ENCODE data around the gene FREM2.

The FREM2 gene

GRCh38 chr13:38905861-38906260, 219.0 kb downstream of the FREM2 start:
- Histone ChIP-seq H3K14ac (ENCODE audit: low read length) (no peak overlapping the region), H2BK5ac (ENCODE audit: low read length) (no peak overlapping the region), H3K9ac (ENCODE audit: low read depth, low read length, poor library complexity) (no peak overlapping the region), H2AFZ (ENCODE audit: low read length) (no peak overlapping the region), H2AK5ac (ENCODE audit: low read depth, low read length) (no peak overlapping the region), H3K4me1 (ENCODE audit: control insufficient read depth in 2 of 2, insufficient read depth in 1 of 2, low read depth in 1 of 2, low read length in 2 of 2) (no peaks in the 10 kb centered on the region), H3K27me3 (ENCODE audit: control insufficient read depth in 3 of 3, insufficient read depth in 3 of 3, low read depth in 1 of 3, low read length in 3 of 3) (peaks cover 0 to 2% (median 0%) of the 10 kb centered on the region in 3 experiments), H3K27ac (replicated peaks; ENCODE audit: low read length) (no peak overlapping the region), H2BK120ac (ENCODE audit: low read depth, low read length) (no peak overlapping the region), H3K18ac (ENCODE audit: low read length) (no peak overlapping the region), H3K4ac (ENCODE audit: low read length) (no peak overlapping the region), H3K79me1 (ENCODE audit: low read depth, low read length) (no peaks in the 10 kb centered on the region), H2BK15ac (ENCODE audit: low read length) (no peak overlapping the region), H3K4me2 (ENCODE audit: insufficient read depth, low read length, poor library complexity, severe bottlenecking) (no peak overlapping the region), H3K23ac (ENCODE audit: low read depth, low read length, poor library complexity) (no peak overlapping the region), H3K4me3 (ENCODE audit: low read length in 2 of 2) (no peak overlapping the region), H4K91ac (ENCODE audit: low read depth, low read length, poor library complexity) (no peak overlapping the region), H4K8ac (ENCODE audit: low read depth, low read length) (no peak overlapping the region), H3K9me3 (replicated peaks in 1 of 2; ENCODE audit: control insufficient read depth in 2 of 2, insufficient read depth in 1 of 2, low read depth in 1 of 2, low read length in 2 of 2) (no peaks in the 10 kb centered on the region), H2BK12ac (ENCODE audit: low read length) (no peak overlapping the region), H3K36me3 (replicated peaks in 1 of 2; ENCODE audit: control insufficient read depth in 2 of 2, insufficient read depth in 2 of 2, low read length in 2 of 2) (no peaks in the 10 kb centered on the region)
- DNase-seq (ENCODE audit: low spot score) = no peak
- no CpG with 5 or more reads among the region's 1 CpG for WGBS, 2 donors (ENCODE audit: extremely low coverage in 2 of 2, insufficient read length in 2 of 2, insufficient replicate concordance in 1 of 2)

DNA sequence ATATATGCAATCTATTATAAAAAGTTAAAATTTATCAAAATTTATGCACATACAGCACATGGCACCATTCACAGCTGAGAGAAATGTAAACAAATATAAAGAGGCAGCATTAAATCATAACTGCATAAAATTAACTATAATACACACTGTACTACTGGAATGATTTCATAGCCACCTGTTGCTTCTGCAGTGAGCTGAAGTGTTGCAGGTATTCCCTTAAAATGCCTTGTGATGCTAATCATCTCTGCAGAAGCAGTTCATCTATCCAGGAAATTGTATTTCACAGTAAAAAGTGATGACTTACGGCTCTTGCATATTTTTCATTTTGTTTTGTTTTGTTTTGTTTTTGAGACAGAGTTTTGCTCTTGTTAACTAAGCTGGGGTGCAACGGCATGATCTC, 221.7 kb downstream of the FREM2 start:
- Histone ChIP-seq H2BK15ac (ENCODE audit: low read length) (no peak overlapping the region), H3K18ac (ENCODE audit: low read length) (no peak overlapping the region), H4K91ac (ENCODE audit: low read depth, low read length, poor library complexity) (no peak overlapping the region), H2AK5ac (ENCODE audit: low read depth, low read length) (no peak overlapping the region), H3K14ac (ENCODE audit: low read length) (no peak overlapping the region), H3K36me3 (replicated peaks in 1 of 2; ENCODE audit: control insufficient read depth in 2 of 2, insufficient read depth in 2 of 2, low read length in 2 of 2) (no peaks in the 10 kb centered on the region), H3K27ac (replicated peaks; ENCODE audit: low read length) (no peak overlapping the region), H3K9me3 (replicated peaks in 1 of 2; ENCODE audit: control insufficient read depth in 2 of 2, insufficient read depth in 1 of 2, low read depth in 1 of 2, low read length in 2 of 2) (no peaks in the 10 kb centered on the region), H4K8ac (ENCODE audit: low read depth, low read length) (no peak overlapping the region), H3K4me3 (ENCODE audit: low read length in 2 of 2) (no peak overlapping the region), H2AFZ (ENCODE audit: low read length) (no peak overlapping the region), H3K79me1 (ENCODE audit: low read depth, low read length) (no peaks in the 10 kb centered on the region), H2BK5ac (ENCODE audit: low read length) (no peak overlapping the region), H3K27me3 (ENCODE audit: control insufficient read depth in 3 of 3, insufficient read depth in 3 of 3, low read depth in 1 of 3, low read length in 3 of 3) (no peaks in the 10 kb centered on the region), H3K4ac (ENCODE audit: low read length) (no peak overlapping the region), H3K4me1 (ENCODE audit: control insufficient read depth in 2 of 2, insufficient read depth in 1 of 2, low read depth in 1 of 2, low read length in 2 of 2) (no peaks in the 10 kb centered on the region), H2BK12ac (ENCODE audit: low read length) (no peak overlapping the region), H3K23ac (ENCODE audit: low read depth, low read length, poor library complexity) (no peak overlapping the region), H3K4me2 (ENCODE audit: insufficient read depth, low read length, poor library complexity, severe bottlenecking) (no peak overlapping the region), H2BK120ac (ENCODE audit: low read depth, low read length) (no peak overlapping the region), H3K9ac (ENCODE audit: low read depth, low read length, poor library complexity) (no peak overlapping the region)
- WGBS, 2 donors (ENCODE audit: extremely low coverage in 2 of 2, insufficient read length in 2 of 2, insufficient replicate concordance in 1 of 2) = no CpG with 5 or more reads among the region's 2 CpGs
- DNase-seq (ENCODE audit: low spot score) = no peak

DNA sequence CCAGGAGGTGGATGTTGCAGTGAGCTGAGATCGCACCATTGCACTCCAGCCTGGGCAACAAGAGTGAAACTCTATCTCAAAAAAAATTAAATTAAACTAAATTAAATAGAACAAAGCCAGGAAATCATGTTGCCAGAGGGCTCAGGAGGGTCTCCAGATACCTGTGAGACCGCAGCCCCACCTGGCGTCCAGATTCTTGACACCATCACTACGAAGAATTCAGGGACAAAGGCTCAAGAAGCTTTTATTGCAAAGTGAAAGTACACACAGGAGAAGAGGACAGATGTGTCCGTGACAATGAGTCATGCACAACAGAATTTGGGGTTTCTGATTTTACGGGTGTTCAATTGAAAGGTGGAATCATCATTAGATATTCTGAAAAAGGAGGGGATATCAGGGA, 227.2 kb downstream of the FREM2 start:
- H3K9me3 ChIP-seq (replicated peaks in 1 of 2; ENCODE audit: control insufficient read depth in 2 of 2, insufficient read depth in 1 of 2, low read depth in 1 of 2, low read length in 2 of 2) = no peaks in the 10 kb centered on the region
- no peaks in the 10 kb centered on the region for H3K27me3 ChIP-seq (ENCODE audit: control insufficient read depth in 3 of 3, insufficient read depth in 3 of 3, low read depth in 1 of 3, low read length in 3 of 3)
- no peak overlapping the region for H3K4me2 ChIP-seq (ENCODE audit: insufficient read depth, low read length, poor library complexity, severe bottlenecking)
- H3K14ac ChIP-seq (ENCODE audit: low read length) = no peak overlapping the region
- H3K79me1 ChIP-seq (ENCODE audit: low read depth, low read length) = no peaks in the 10 kb centered on the region
- no peaks in the 10 kb centered on the region for H3K36me3 ChIP-seq (replicated peaks in 1 of 2; ENCODE audit: control insufficient read depth in 2 of 2, insufficient read depth in 2 of 2, low read length in 2 of 2)
- H2BK15ac ChIP-seq (ENCODE audit: low read length) = no peak overlapping the region
- no peaks in the 10 kb centered on the region for H3K4me1 ChIP-seq (ENCODE audit: control insufficient read depth in 2 of 2, insufficient read depth in 1 of 2, low read depth in 1 of 2, low read length in 2 of 2)
- no peak overlapping the region for H2AK5ac ChIP-seq (ENCODE audit: low read depth, low read length)
- no peak overlapping the region for H4K91ac ChIP-seq (ENCODE audit: low read depth, low read length, poor library complexity)
- H2BK12ac ChIP-seq (ENCODE audit: low read length) = no peak overlapping the region
- H2AFZ ChIP-seq (ENCODE audit: low read length) = no peak overlapping the region
- no peak overlapping the region for H3K4me3 ChIP-seq (ENCODE audit: low read length in 2 of 2)
- H3K18ac ChIP-seq (ENCODE audit: low read length) = no peak overlapping the region
- no peak overlapping the region for H2BK120ac ChIP-seq (ENCODE audit: low read depth, low read length)
- WGBS, 2 donors (ENCODE audit: extremely low coverage in 2 of 2, insufficient read length in 2 of 2, insufficient replicate concordance in 1 of 2) = no CpG with 5 or more reads among the region's 6 CpGs
- H2BK5ac ChIP-seq (ENCODE audit: low read length) = no peak overlapping the region
- no peak for DNase-seq (ENCODE audit: low spot score)
- no peak overlapping the region for H3K23ac ChIP-seq (ENCODE audit: low read depth, low read length, poor library complexity)
- no peak overlapping the region for H3K9ac ChIP-seq (ENCODE audit: low read depth, low read length, poor library complexity)
- H3K4ac ChIP-seq (ENCODE audit: low read length) = no peak overlapping the region
- H3K27ac ChIP-seq (replicated peaks; ENCODE audit: low read length) = no peak overlapping the region
- H4K8ac ChIP-seq (ENCODE audit: low read depth, low read length) = no peak overlapping the region

GRCh38 chr13:38921081-38921480, 234.2 kb downstream of the FREM2 start:
- peaks cover 0 to 2% of the 10 kb centered on the region in 2 donors for H3K9me3 ChIP-seq (replicated peaks in 1 of 2; ENCODE audit: control insufficient read depth in 2 of 2, insufficient read depth in 1 of 2, low read depth in 1 of 2, low read length in 2 of 2)
- no peaks in the 10 kb centered on the region for H3K27me3 ChIP-seq (ENCODE audit: control insufficient read depth in 3 of 3, insufficient read depth in 3 of 3, low read depth in 1 of 3, low read length in 3 of 3)
- no peak overlapping the region for H2BK5ac ChIP-seq (ENCODE audit: low read length)
- no peak overlapping the region for H3K9ac ChIP-seq (ENCODE audit: low read depth, low read length, poor library complexity)
- no peak overlapping the region for H2AK5ac ChIP-seq (ENCODE audit: low read depth, low read length)
- no peak overlapping the region for H2BK15ac ChIP-seq (ENCODE audit: low read length)
- no peak overlapping the region for H4K91ac ChIP-seq (ENCODE audit: low read depth, low read length, poor library complexity)
- no peak overlapping the region for H3K18ac ChIP-seq (ENCODE audit: low read length)
- no peak overlapping the region for H2BK12ac ChIP-seq (ENCODE audit: low read length)
- no peak overlapping the region for H2BK120ac ChIP-seq (ENCODE audit: low read depth, low read length)
- H3K14ac ChIP-seq (ENCODE audit: low read length) = no peak overlapping the region
- H4K8ac ChIP-seq (ENCODE audit: low read depth, low read length) = no peak overlapping the region
- no CpG with 5 or more reads among the region's 2 CpGs for WGBS, 2 donors (ENCODE audit: extremely low coverage in 2 of 2, insufficient read length in 2 of 2, insufficient replicate concordance in 1 of 2)
- H2AFZ ChIP-seq (ENCODE audit: low read length) = no peak overlapping the region
- H3K27ac ChIP-seq (replicated peaks; ENCODE audit: low read length) = no peak overlapping the region
- H3K4ac ChIP-seq (ENCODE audit: low read length) = no peak overlapping the region
- no peak overlapping the region for H3K23ac ChIP-seq (ENCODE audit: low read depth, low read length, poor library complexity)
- no peak for DNase-seq (ENCODE audit: low spot score)
- peaks cover 3 to 4% of the 10 kb centered on the region in 2 donors for H3K4me1 ChIP-seq (ENCODE audit: control insufficient read depth in 2 of 2, insufficient read depth in 1 of 2, low read depth in 1 of 2, low read length in 2 of 2)
- H3K4me2 ChIP-seq (ENCODE audit: insufficient read depth, low read length, poor library complexity, severe bottlenecking) = no peak overlapping the region
- H3K36me3 ChIP-seq (replicated peaks in 1 of 2; ENCODE audit: control insufficient read depth in 2 of 2, insufficient read depth in 2 of 2, low read length in 2 of 2) = peaks cover 0 to 1% of the 10 kb centered on the region in 2 donors
- no peak overlapping the region for H3K4me3 ChIP-seq (ENCODE audit: low read length in 2 of 2)
- no peaks in the 10 kb centered on the region for H3K79me1 ChIP-seq (ENCODE audit: low read depth, low read length)
